Measurements from ENCODE around the gene NPTXR. TPM values are rescaled to one million over a fixed set of nuclear protein-coding genes. Genes with fewer than 3 reads are reported as not detected.

The NPTXR gene
- total and polyA plus RNA-seq, 10 of the 15 experiments (the other 5 are each of a cell fraction or from before 2014, with no cell fraction given), result 0.02 to 0.38 (median 0.07) TPM; not detected in 2

DNA sequence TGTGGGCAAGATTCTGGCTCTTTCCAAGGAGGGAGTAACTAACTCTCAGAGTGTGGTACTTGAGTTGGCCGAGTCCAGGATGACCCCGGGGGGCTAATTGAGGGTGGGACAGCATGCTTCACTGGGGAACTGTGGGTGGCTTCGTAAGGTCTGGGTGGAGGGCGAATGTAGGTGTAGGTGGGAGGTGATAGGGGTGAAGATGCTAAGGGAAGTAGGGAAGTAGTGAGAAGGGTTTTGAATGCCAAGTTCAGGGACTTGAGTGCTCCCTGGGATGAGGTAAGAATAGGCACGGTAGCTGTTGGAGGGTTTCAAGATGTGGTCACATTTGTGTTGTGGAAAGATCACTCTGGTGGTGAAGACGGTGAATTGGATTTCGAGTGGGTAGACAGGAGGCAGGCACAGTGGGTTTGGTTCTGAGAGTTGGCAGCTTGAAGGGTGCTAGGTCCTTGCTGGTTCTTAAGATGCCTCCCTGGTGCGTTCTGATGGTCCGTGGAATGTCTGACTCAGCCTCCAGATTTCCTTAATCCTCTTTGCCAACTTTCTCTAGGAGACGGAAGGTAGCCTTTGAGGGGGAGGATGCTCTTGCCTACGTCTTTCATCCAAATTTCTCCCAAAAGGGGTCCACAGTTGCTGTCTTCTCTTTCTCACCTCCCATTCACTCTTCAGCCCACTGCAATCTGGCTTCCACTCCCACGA lies 47.4 kb downstream of the NPTXR start:
- Histone ChIP-seq H3K9me3 (replicated peaks; ENCODE audit: control insufficient read depth, insufficient read depth, low read length) (no peaks in the 10 kb centered on the region; the same call in 2 of the 3 replicates), H3K79me2 (ENCODE audit: control insufficient read depth, insufficient read depth, low read length) (no peaks in the 10 kb centered on the region), H3K4me3 (no peak overlapping the region), H3K36me3 (ENCODE audit: control insufficient read depth in 2 of 2, insufficient read depth in 2 of 2, low read length in 1 of 2) (no peaks in the 10 kb centered on the region), H3K27me3 (replicated peaks in 1 of 2; ENCODE audit: control insufficient read depth in 2 of 2, insufficient read depth in 2 of 2, low read length in 1 of 2) (peaks cover 0 to 2% of the 10 kb centered on the region in 2 experiments; a peak in 1 of 4 replicates), H2AFZ (ENCODE audit: control insufficient read depth, low read depth, low read length) (no peak overlapping the region), H3K4me1 (ENCODE audit: control insufficient read depth, insufficient read depth, low read length) (0 out of 2 replicates have a peak, but pooled peaks cover 3% of the 10 kb centered on the region), H3K9ac (ENCODE audit: control insufficient read depth, insufficient read depth, low read length) (no peak overlapping the region), H4K20me1 (ENCODE audit: control insufficient read depth, insufficient read depth) (no peaks in the 10 kb centered on the region), H3K4me2 (ENCODE audit: control insufficient read depth, insufficient read depth) (no peak overlapping the region), H3K27ac (ENCODE audit: control insufficient read depth, insufficient read depth) (no peak overlapping the region)
- no TSS peak for BruUV-seq (replicated peaks)
- in situ Hi-C loops (cut with MboI) (no loop called here), intact Hi-C loops (cut with micrococcal nuclease; ENCODE audit: unreplicated experiment) (no loop called here)
- RAD21 ChIA-PET (ENCODE audit: unreplicated experiment), result no interaction called here
- DNase-seq (ENCODE audit: low read depth, low spot score), result no peak
- POLR2A ChIA-PET, result no interaction called here
- FAIRE-seq, result no peak
- CTCF ChIA-PET, result no interaction called here
- WGBS (ENCODE audit: insufficient coverage, insufficient replicate concordance, low lambda C conversion rate, missing lambda C conversion rate), result 33% methylated on average over 12 of the region's 12 CpGs
- ATAC-seq, result no peak
- TF ChIP-seq SIX5 (IDR thresholded peaks at IDR 0.05; ENCODE audit: low read depth, low read length, severe bottlenecking) (no peak), CBFB (IDR thresholded peaks at IDR 0.05; ENCODE audit: low read depth) (no peak), KLF5 (IDR thresholded peaks at IDR 0.05; ENCODE audit: partially characterized antibody) (no peak), RCOR1 (conservative IDR thresholded peaks at IDR 0.05; ENCODE audit: low read depth, low read length) (no peak), MEF2B (IDR thresholded peaks at IDR 0.05; ENCODE audit: partially characterized antibody, poor library complexity, severe bottlenecking) (no peak), MTA2 (IDR thresholded peaks at IDR 0.05; ENCODE audit: low read depth) (no peak), ZNF622 (IDR thresholded peaks at IDR 0.05) (no peak), CBX5 (IDR thresholded peaks at IDR 0.05; ENCODE audit: low read depth) (no peak), YY1 (IDR thresholded peaks at IDR 0.05; ENCODE audit: low read depth, low read length) (no peak), IRF4 (IDR thresholded peaks at IDR 0.05; ENCODE audit: low read depth, low read length) (no peak), CHD1 (IDR thresholded peaks at IDR 0.05; ENCODE audit: low read depth, low read length) (no peak), HDGF (IDR thresholded peaks at IDR 0.05) (no peak), SUZ12 (IDR thresholded peaks at IDR 0.05; ENCODE audit: unreplicated experiment) (no peak), SIN3A (IDR thresholded peaks at IDR 0.05; ENCODE audit: low read depth, low read length) (no peak), IKZF2 (IDR thresholded peaks at IDR 0.05) (no peak), TCF7 (IDR thresholded peaks at IDR 0.05; ENCODE audit: borderline replicate concordance) (no peak), ZNF24 (IDR thresholded peaks at IDR 0.05) (no peak)
- TF ChIP-seq, protein P1, sequence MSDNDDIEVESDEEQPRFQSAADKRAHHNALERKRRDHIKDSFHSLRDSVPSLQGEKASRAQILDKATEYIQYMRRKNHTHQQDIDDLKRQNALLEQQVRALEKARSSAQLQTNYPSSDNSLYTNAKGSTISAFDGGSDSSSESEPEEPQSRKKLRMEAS (IDR thresholded peaks at IDR 0.05; ENCODE audit: low read depth, low read length), result no peak
- TF ChIP-seq, protein P2, sequence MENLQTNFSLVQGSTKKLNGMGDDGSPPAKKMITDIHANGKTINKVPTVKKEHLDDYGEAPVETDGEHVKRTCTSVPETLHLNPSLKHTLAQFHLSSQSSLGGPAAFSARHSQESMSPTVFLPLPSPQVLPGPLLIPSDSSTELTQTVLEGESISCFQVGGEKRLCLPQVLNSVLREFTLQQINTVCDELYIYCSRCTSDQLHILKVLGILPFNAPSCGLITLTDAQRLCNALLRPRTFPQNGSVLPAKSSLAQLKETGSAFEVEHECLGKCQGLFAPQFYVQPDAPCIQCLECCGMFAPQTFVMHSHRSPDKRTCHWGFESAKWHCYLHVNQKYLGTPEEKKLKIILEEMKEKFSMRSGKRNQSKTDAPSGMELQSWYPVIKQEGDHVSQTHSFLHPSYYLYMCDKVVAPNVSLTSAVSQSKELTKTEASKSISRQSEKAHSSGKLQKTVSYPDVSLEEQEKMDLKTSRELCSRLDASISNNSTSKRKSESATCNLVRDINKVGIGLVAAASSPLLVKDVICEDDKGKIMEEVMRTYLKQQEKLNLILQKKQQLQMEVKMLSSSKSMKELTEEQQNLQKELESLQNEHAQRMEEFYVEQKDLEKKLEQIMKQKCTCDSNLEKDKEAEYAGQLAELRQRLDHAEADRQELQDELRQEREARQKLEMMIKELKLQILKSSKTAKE (IDR thresholded peaks at IDR 0.05; ENCODE audit: low read depth, poor library complexity, severe bottlenecking), result no peak
- TF ChIP-seq, protein P3, sequence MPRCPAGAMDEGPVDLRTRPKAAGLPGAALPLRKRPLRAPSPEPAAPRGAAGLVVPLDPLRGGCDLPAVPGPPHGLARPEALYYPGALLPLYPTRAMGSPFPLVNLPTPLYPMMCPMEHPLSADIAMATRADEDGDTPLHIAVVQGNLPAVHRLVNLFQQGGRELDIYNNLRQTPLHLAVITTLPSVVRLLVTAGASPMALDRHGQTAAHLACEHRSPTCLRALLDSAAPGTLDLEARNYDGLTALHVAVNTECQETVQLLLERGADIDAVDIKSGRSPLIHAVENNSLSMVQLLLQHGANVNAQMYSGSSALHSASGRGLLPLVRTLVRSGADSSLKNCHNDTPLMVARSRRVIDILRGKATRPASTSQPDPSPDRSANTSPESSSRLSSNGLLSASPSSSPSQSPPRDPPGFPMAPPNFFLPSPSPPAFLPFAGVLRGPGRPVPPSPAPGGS (IDR thresholded peaks at IDR 0.05; ENCODE audit: borderline replicate concordance, insufficient read depth, low read depth, low read length, poor library complexity, severe bottlenecking), result no peak
- SMC1A ChIA-PET (ENCODE audit: uncharacterized antibody, unreplicated experiment), result no interaction called here

Measured in GM12878 (cell line).